ENCODE measurements around the gene ABCA2.
A peak's percentile ranks its signal among the peaks of the same experiment; 100 is the strongest.

The ABCA2 gene

DNA sequence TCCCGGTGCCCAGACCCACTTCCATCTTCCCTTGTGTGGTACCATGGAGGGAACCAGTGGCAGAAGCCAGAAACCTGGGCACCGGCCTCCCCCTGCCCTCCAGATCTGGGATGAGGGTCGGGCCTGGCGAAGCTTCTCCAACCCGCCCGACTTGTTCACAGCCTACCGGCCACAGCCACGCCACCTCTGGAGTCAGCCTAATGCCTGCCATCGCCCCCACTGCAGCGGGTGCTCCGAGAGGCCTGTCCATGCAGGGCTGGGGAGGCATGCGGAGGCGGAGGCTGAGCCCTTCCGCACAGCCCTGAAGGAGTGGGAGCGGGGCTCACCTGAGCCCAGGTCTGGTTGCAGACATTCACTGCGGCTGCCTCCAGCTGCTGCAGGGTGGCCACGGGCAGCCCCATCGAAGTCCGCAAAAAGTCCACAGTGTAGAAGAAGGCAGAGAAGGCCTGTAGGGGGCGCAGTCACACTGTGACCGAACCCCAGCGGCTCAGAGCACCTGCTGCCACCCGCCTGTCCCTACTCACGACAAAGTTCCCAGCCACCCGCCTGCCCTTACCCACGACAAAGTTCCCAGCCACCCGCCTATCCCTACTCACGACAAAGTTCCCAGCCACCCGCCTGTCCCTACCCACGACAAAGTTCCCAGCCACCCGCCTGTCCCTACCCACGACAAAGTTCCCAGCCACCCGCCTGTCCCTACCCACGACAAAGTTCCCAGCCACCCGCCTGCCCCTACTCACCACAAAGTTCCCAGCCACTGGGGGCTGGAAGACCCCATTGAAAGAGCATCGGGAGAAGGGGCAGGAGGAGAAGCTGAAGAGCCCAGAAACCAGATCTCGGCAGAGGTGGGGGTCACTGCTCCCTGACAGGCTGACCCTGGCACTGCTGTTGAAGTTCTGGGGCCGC lies 21.8 kb upstream of the ABCA2 start:
- CTCF ChIA-PET, result interaction anchor here (0.8 to 2.0 kb wide), 7 partner anchors 11 to 177 kb away, joined by 3 to 14 read pairs (median 6); partner anchors contain the start of genes RNF224 and SAPCD2
- POLR2A ChIA-PET, result interaction anchor here (0.9 to 1.3 kb wide), 2 partner anchors 36 to 173 kb away, joined by 3 read pairs; no protein-coding TSS in a partner anchor
- TF ChIP-seq FOXM1 (IDR thresholded peaks at IDR 0.05; ENCODE audit: borderline replicate concordance) (no peak), CTBP1 (IDR thresholded peaks at IDR 0.05; ENCODE audit: borderline replicate concordance) (no peak), FOXK2 (IDR thresholded peaks at IDR 0.05) (no peak), SUZ12 (IDR thresholded peaks at IDR 0.05) (no peak), FOXA1 (IDR thresholded peaks at IDR 0.05) (no peak), HDGF (IDR thresholded peaks at IDR 0.05; ENCODE audit: borderline replicate concordance) (no peak), BHLHE40 (IDR thresholded peaks at IDR 0.05; ENCODE audit: borderline replicate concordance) (no peak)
- DNase-seq (ENCODE audit: extremely low spot score), result peak; percentile 78

GRCh38 chr9:137048655-137049543 lies 20.9 kb upstream of the ABCA2 start:
- TF ChIP-seq LEF1 (IDR thresholded peaks at IDR 0.05; ENCODE audit: borderline replicate concordance) (no peak), SP1 (IDR thresholded peaks at IDR 0.05) (no peak), FOXK2 (IDR thresholded peaks at IDR 0.05) (no peak), FOXM1 (IDR thresholded peaks at IDR 0.05; ENCODE audit: borderline replicate concordance) (no peak), NFRKB (IDR thresholded peaks at IDR 0.05) (no peak), ELF4 (IDR thresholded peaks at IDR 0.05) (no peak), SUZ12 (IDR thresholded peaks at IDR 0.05) (no peak), CTBP1 (IDR thresholded peaks at IDR 0.05; ENCODE audit: borderline replicate concordance) (no peak), ARNT (IDR thresholded peaks at IDR 0.05) (no peak), HDGF (IDR thresholded peaks at IDR 0.05; ENCODE audit: borderline replicate concordance) (no peak), FOXA1 (IDR thresholded peaks at IDR 0.05) (no peak), L3MBTL2 (conservative IDR thresholded peaks at IDR 0.05) (no peak; the same call in 1 of the 2 replicates), TARDBP (IDR thresholded peaks at IDR 0.05) (no peak), BHLHE40 (IDR thresholded peaks at IDR 0.05; ENCODE audit: borderline replicate concordance) (no peak), ZNF384 (IDR thresholded peaks at IDR 0.05) (no peak)
- TF ChIP-seq, protein P1, sequence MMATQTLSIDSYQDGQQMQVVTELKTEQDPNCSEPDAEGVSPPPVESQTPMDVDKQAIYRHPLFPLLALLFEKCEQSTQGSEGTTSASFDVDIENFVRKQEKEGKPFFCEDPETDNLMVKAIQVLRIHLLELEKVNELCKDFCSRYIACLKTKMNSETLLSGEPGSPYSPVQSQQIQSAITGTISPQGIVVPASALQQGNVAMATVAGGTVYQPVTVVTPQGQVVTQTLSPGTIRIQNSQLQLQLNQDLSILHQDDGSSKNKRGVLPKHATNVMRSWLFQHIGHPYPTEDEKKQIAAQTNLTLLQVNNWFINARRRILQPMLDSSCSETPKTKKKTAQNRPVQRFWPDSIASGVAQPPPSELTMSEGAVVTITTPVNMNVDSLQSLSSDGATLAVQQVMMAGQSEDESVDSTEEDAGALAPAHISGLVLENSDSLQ (IDR thresholded peaks at IDR 0.05), result no peak

GRCh38 chr9:137046088-137046787 lies 18.2 kb upstream of the ABCA2 start, which contains the start of gene NPDC1:
Gene NPDC1 (minus strand): TSS chr9:137046177. CDS start chr9:137045989, 188 bp downstream.
- POLR2A ChIA-PET, result interaction anchor here (0.7 to 1.2 kb wide), 3 partner anchors 24 to 196 kb away, joined by 3 read pairs; partner anchors contain the start of genes MAN1B1 and SAPCD2
- DNase-seq (ENCODE audit: extremely low spot score), result peak; percentile 93
- CTCF ChIA-PET, result interaction anchor here (0.7 to 1.8 kb wide), 14 partner anchors 10 to 284 kb away, joined by 3 to 17 read pairs (median 6); partner anchors contain the start of genes MAN1B1 and SAPCD2
- TF ChIP-seq FOXK2 (IDR thresholded peaks at IDR 0.05) (no peak), L3MBTL2 (conservative IDR thresholded peaks at IDR 0.05) (peak; percentile 65; the same call in 1 of the 2 replicates)

More at GRCh38 chr9:137048655-137049543, 20.9 kb upstream of the ABCA2 start:
- POLR2A ChIA-PET, result interaction anchor here (0.6 to 1.3 kb wide), 4 partner anchors 15 to 174 kb away, joined by 3 to 5 read pairs (median 3); partner anchors contain the start of gene SAPCD2
- peak; percentile 52 for DNase-seq (ENCODE audit: extremely low spot score)
- CTCF ChIA-PET, result interaction anchor here (0.7 to 2.0 kb wide), 10 partner anchors 12 to 178 kb away, joined by 3 to 14 read pairs (median 3); partner anchors contain the start of genes RNF224 and SAPCD2

DNA sequence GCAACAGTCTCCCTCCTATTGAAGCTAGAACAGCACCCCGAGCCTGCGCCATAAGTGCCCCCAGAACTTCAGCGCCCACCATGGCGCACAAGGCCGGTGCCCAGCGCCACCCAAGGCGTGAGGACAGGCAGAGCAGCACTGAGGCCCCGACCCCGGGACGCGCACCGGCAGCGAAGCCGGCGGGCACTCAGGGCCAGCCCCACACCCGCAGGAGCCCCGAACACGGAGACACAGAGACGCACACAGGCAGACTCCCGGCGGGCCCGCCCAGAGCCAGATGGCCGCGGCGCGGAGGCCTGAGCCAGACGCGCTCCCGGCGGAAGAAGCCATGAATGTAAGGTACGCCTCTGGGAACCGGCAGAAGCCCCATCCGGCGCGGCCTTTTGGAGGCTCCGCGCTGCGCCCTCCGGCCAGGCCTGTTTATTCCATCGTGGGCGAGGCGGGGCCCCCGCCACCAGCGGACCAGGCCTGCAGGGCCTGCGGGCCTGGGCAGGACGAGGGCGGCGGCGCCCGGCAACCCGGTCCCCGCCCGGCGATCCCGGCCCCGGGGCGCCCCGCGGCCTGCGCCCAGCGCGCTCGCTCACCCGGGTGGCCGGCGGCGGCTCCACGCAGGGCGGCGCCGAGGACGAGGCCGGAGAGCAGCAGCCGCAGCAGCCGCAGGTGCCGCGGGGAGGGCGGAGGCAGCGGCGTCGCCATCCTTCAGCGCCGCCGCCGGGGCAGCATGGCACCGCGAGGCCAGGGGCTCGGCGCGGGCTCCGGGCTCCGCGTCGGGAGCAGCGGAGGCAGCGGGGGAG lies 17.5 kb upstream of the ABCA2 start:
- ChIA-PET POLR2A (no interaction called here), CTCF (interaction anchor here (2.5 kb wide), 1 partner anchor 10 kb away, joined by 13 read pairs; no protein-coding TSS in a partner anchor)
- TF ChIP-seq NFRKB (IDR thresholded peaks at IDR 0.05), result no peak
- no peak for TF ChIP-seq LEF1 (IDR thresholded peaks at IDR 0.05; ENCODE audit: borderline replicate concordance)
- TF ChIP-seq CTBP1 (IDR thresholded peaks at IDR 0.05; ENCODE audit: borderline replicate concordance), result no peak
- no peak for TF ChIP-seq ARNT (IDR thresholded peaks at IDR 0.05)
- TF ChIP-seq FOXM1 (IDR thresholded peaks at IDR 0.05; ENCODE audit: borderline replicate concordance), result no peak
- TF ChIP-seq ELF4 (IDR thresholded peaks at IDR 0.05), result no peak
- no peak for TF ChIP-seq SP1 (IDR thresholded peaks at IDR 0.05)
- TF ChIP-seq ZNF384 (IDR thresholded peaks at IDR 0.05), result no peak
- peak; percentile 61 for DNase-seq (ENCODE audit: extremely low spot score)

GRCh38 chr9:137044502-137045177 lies 16.6 kb upstream of the ABCA2 start:
- CTCF ChIA-PET, result interaction anchor here (2.5 kb wide), 1 partner anchor 9 kb away, joined by 13 read pairs; no protein-coding TSS in a partner anchor
- no peak for DNase-seq (ENCODE audit: extremely low spot score)
- TF ChIP-seq, protein P1 (IDR thresholded peaks at IDR 0.05), result no peak
- TF ChIP-seq ELF4 (IDR thresholded peaks at IDR 0.05) (no peak), ARNT (IDR thresholded peaks at IDR 0.05) (no peak), SP1 (IDR thresholded peaks at IDR 0.05) (no peak)
- POLR2A ChIA-PET, result interaction anchor here (1.1 kb wide), 1 partner anchor 15 kb away, joined by 4 read pairs; no protein-coding TSS in a partner anchor
